Measurements from ENCODE around the gene TRPM5.
"Not testable (repeated sequence)": the region's sequence is repeated elsewhere in the genome, so short reads cannot be mapped to it uniquely, and the experiment has no call there.

The TRPM5 gene

GRCh38 chr11:2443881-2444820 lies at the start of gene TRPM5:
Gene TRPM5, minus strand, starts transcription at chr11:2444514. Its CDS starts 21,478 bp downstream, at chr11:2423036.
- peak; percentile 76 for DNase-seq

- no peak for DNase-seq
These were observed 44.8 kb upstream of the TRPM5 start for GRCh38 chr11:2489083-2489482.

GRCh38 chr11:2488004-2488403 lies 43.7 kb upstream of the TRPM5 start:
- DNase-seq: no peak

GRCh38 chr11:2484576-2485125 lies 40.3 kb upstream of the TRPM5 start:
- no peak for DNase-seq

- DNase-seq: no peak
These were observed 39.1 kb upstream of the TRPM5 start for GRCh38 chr11:2483426-2483825.

- no peak for DNase-seq
These were observed 38.4 kb upstream of the TRPM5 start for GRCh38 chr11:2482745-2483144.

- no peak for DNase-seq
These were observed 37.9 kb upstream of the TRPM5 start for GRCh38 chr11:2482204-2482603.

GRCh38 chr11:2481253-2481652 lies 36.9 kb upstream of the TRPM5 start:
- no peak for DNase-seq

GRCh38 chr11:2480874-2481220 lies 36.5 kb upstream of the TRPM5 start:
- peak; percentile 4 for DNase-seq

- not testable (repeated sequence) for DNase-seq
These were observed 36.0 kb upstream of the TRPM5 start for GRCh38 chr11:2480067-2480873.

GRCh38 chr11:2477936-2478335 lies 33.6 kb upstream of the TRPM5 start:
- no peak for DNase-seq

GRCh38 chr11:2477254-2477653 lies 32.9 kb upstream of the TRPM5 start:
- DNase-seq: no peak

- no peak for DNase-seq
These were observed 31.0 kb upstream of the TRPM5 start for GRCh38 chr11:2475136-2475918.

- DNase-seq: no peak
These were observed 30.0 kb upstream of the TRPM5 start for GRCh38 chr11:2474059-2474901.

GRCh38 chr11:2473361-2474058 lies 29.2 kb upstream of the TRPM5 start:
- no peak for DNase-seq

- DNase-seq: no peak
These were observed 28.3 kb upstream of the TRPM5 start for GRCh38 chr11:2472428-2473186.

- no peak for DNase-seq
These were observed 27.4 kb upstream of the TRPM5 start for GRCh38 chr11:2471804-2472096.

- no peak for DNase-seq
These were observed 26.9 kb upstream of the TRPM5 start for GRCh38 chr11:2471048-2471803.

GRCh38 chr11:2470495-2470894 lies 26.2 kb upstream of the TRPM5 start:
- DNase-seq: no peak
